H9 (cell line): ENCODE measurements around the gene CSNK2B. TPM values are rescaled to one million over a fixed set of nuclear protein-coding genes. Genes with fewer than 3 reads are reported as not detected.

Experiments used
- DNase-seq: peaks from one replicate; pipeline ENCODE4 v3.0.0-alpha.2; 2017
- H2AFZ ChIP-seq: one replicate; pipeline ENCODE4 v1.6.1; 2013; ENCODE audit warnings: mild to moderate bottlenecking, low read length, control low read depth, moderate library complexity
- H2AK5ac ChIP-seq: 2 replicates; pipeline ENCODE4 v1.6.1; 2013; ENCODE audit warnings: low read length, control low read depth, mixed read lengths; ENCODE audit not compliant: insufficient read length
- H2BK120ac ChIP-seq: one replicate; pipeline ENCODE4 v1.6.1; 2013; ENCODE audit warnings: low read depth, mild to moderate bottlenecking, low read length, control low read depth, inconsistent platforms; ENCODE audit not compliant: poor library complexity, severe bottlenecking
- H2BK12ac ChIP-seq: 2 replicates; pipeline ENCODE4 v1.6.1; 2013; ENCODE audit warnings: low read length, control low read depth, mixed read lengths, low read depth; ENCODE audit not compliant: insufficient read length
- H2BK15ac ChIP-seq: 2 replicates; pipeline ENCODE4 v1.6.1; 2013; ENCODE audit warnings: low read depth, low read length, control low read depth
- H2BK20ac ChIP-seq: one replicate; pipeline ENCODE4 v1.6.1; 2013; ENCODE audit warnings: low read depth, mild to moderate bottlenecking, low read length, control low read depth, inconsistent platforms; ENCODE audit not compliant: poor library complexity, severe bottlenecking
- H2BK5ac ChIP-seq: 2 replicates; pipeline ENCODE4 v1.6.1; 2013; ENCODE audit warnings: low read length, control low read depth, mixed read lengths; ENCODE audit not compliant: insufficient read length
- H3K14ac ChIP-seq: 2 replicates; pipeline ENCODE4 v1.6.1; 2013; ENCODE audit warnings: low read length, control low read depth; ENCODE audit not compliant: insufficient read depth
- H3K18ac ChIP-seq: 2 replicates; pipeline ENCODE4 v1.6.1; 2013; ENCODE audit warnings: low read depth, mild to moderate bottlenecking, mixed read lengths, low read length, control low read depth; ENCODE audit not compliant: insufficient read length
- H3K23ac ChIP-seq: 2 replicates; pipeline ENCODE4 v1.6.1; 2013; ENCODE audit warnings: low read length, control low read depth, mixed read lengths, low read depth; ENCODE audit not compliant: insufficient read length
- H3K23me2 ChIP-seq: 2 replicates; pipeline ENCODE4 v1.6.1; 2013; ENCODE audit warnings: low read depth, mild to moderate bottlenecking, mixed read lengths, low read length, control low read depth; ENCODE audit not compliant: insufficient read length, poor library complexity, severe bottlenecking
- H3K27ac ChIP-seq: 2 replicates; pipeline ENCODE4 v1.5.1; 2013; ENCODE audit warnings: low read length, control low read depth, mixed read lengths, low read depth; ENCODE audit not compliant: insufficient read length
- H3K27me3 ChIP-seq: 2 replicates; pipeline ENCODE4 v1.6.1; 2013; ENCODE audit warnings: low read length, control low read depth, inconsistent platforms; ENCODE audit not compliant: insufficient read depth
- H3K4ac ChIP-seq: 2 replicates; pipeline ENCODE4 v1.6.1; 2013; ENCODE audit warnings: low read depth, mild to moderate bottlenecking, control low read depth, inconsistent platforms, low read length, moderate library complexity
- H3K4me1 ChIP-seq: 2 replicates; pipeline ENCODE4 v1.6.1; 2013; ENCODE audit warnings: low read length, control low read depth, inconsistent platforms; ENCODE audit not compliant: insufficient read depth
- H3K4me2 ChIP-seq: 2 replicates; pipeline ENCODE4 v1.6.1; 2013; ENCODE audit warnings: low read length, control low read depth, mixed read lengths; ENCODE audit not compliant: insufficient read length, insufficient read depth
- H3K56ac ChIP-seq: 2 replicates; pipeline ENCODE4 v1.6.1; 2013; ENCODE audit warnings: low read depth, mild to moderate bottlenecking, mixed read lengths, low read length, control low read depth; ENCODE audit not compliant: insufficient read length
- H3K79me1 ChIP-seq: 2 replicates; pipeline ENCODE4 v1.6.1; 2013; ENCODE audit warnings: low read depth, mild to moderate bottlenecking, moderate library complexity, low read length, control low read depth, inconsistent platforms; ENCODE audit not compliant: insufficient read depth, poor library complexity, severe bottlenecking
- H3K79me2 ChIP-seq: 2 replicates; pipeline ENCODE4 v1.6.1; 2013; ENCODE audit warnings: low read length, control low read depth, inconsistent platforms; ENCODE audit not compliant: insufficient read depth
- H3K9ac ChIP-seq: 2 replicates; pipeline ENCODE4 v1.6.1; 2013; ENCODE audit warnings: low read length, control low read depth, mixed read lengths; ENCODE audit not compliant: insufficient read length; ENCODE audit errors: extremely low read depth
- H3K9me3 ChIP-seq: one replicate; pipeline ENCODE4 v1.6.1; 2013; ENCODE audit warnings: low read depth, low read length, inconsistent platforms; ENCODE audit not compliant: control insufficient read depth
- H3T11ph ChIP-seq: one replicate; pipeline ENCODE4 v1.6.1; 2013; ENCODE audit warnings: mild to moderate bottlenecking, low read length, control low read depth, inconsistent platforms
- H4K20me1 ChIP-seq: one replicate; pipeline ENCODE4 v1.6.1; 2013; ENCODE audit not compliant: control insufficient read depth, insufficient read length, insufficient read depth
- H4K5ac ChIP-seq: 2 replicates; pipeline ENCODE4 v1.6.1; 2013; ENCODE audit warnings: low read depth, mild to moderate bottlenecking, mixed read lengths, low read length, control low read depth; ENCODE audit not compliant: insufficient read length
- H4K8ac ChIP-seq: replicated peaks from 2 replicates; pipeline ENCODE4 v1.6.1; 2013; ENCODE audit warnings: low read length, control low read depth, mixed read lengths, low read depth; ENCODE audit not compliant: insufficient read length
- H4K91ac ChIP-seq: 2 replicates; pipeline ENCODE4 v1.6.1; 2013; ENCODE audit warnings: low read depth, mild to moderate bottlenecking, moderate library complexity, mixed read lengths, low read length, control low read depth; ENCODE audit not compliant: insufficient read length
- H3K27ac Mint-ChIP-seq, 3 experiments: 2 replicates in 2 of 3; 3 replicates in 1 of 3; pipeline ENCODE4 v1.8.0; 2020 to 2021; ENCODE audit warnings: mixed read lengths in 3 of 3, mild to moderate bottlenecking in 1 of 3, moderate library complexity in 1 of 3
- H3K27me3 Mint-ChIP-seq: 2 replicates; pipeline ENCODE4 v1.8.0; 2021; ENCODE audit warnings: low read depth, mild to moderate bottlenecking, moderate library complexity, mixed read lengths
- H3K36me3 Mint-ChIP-seq, 3 experiments: 2 replicates in 2 of 3; 3 replicates in 1 of 3; pipeline ENCODE4 v1.8.0; 2020 to 2021; ENCODE audit warnings: low read depth in 3 of 3, mixed read lengths in 3 of 3; ENCODE audit not compliant: insufficient read depth in 1 of 3
- H3K4me1 Mint-ChIP-seq, 2 experiments: 2 replicates each; pipeline ENCODE4 v1.8.0; 2020; ENCODE audit warnings: mixed read lengths in 2 of 2
- H3K4me3 Mint-ChIP-seq, 2 experiments: 2 replicates in 1 of 2; 3 replicates in 1 of 2; pipeline ENCODE4 v1.8.0; 2020 to 2021; ENCODE audit warnings: mild to moderate bottlenecking in 2 of 2, mixed read lengths in 2 of 2, moderate library complexity in 1 of 2
- H3K9me3 Mint-ChIP-seq, 2 experiments: 2 replicates in 1 of 2; 3 replicates in 1 of 2; pipeline ENCODE4 v1.8.0; 2020; ENCODE audit warnings: mild to moderate bottlenecking in 2 of 2, mixed read lengths in 2 of 2, moderate library complexity in 1 of 2
- WGBS: extraction: QIAGEN DNeasy Blood & Tissue Kit; methylation state at CpG from one replicate; pipeline ENCODE4 v1.1.7; 2013; ENCODE audit warnings: missing lambda C conversion rate, low lambda C conversion rate, mixed read lengths; ENCODE audit not compliant: insufficient read length; ENCODE audit errors: extremely low coverage; 5-methylcytosine and 5-hydroxymethylcytosine counted together
- total RNA-seq: library from RNA; stranded (reverse); gene quantifications from 2 replicates; pipeline ENCODE4 v1.2.1, GENCODE V29; 2021
- TF ChIP-seq, protein P1 (sequence below): fragments of 200-600 bp; sonication (generic); conservative IDR thresholded peaks from 3 replicates; pipeline ENCODE4 v1.8.0; 2021; ENCODE audit warnings: antibody characterized with exemption, mild to moderate bottlenecking

CSNK2B gene
- total RNA-seq, 1 experiment from 2014 or later: 187 TPM

DNA sequence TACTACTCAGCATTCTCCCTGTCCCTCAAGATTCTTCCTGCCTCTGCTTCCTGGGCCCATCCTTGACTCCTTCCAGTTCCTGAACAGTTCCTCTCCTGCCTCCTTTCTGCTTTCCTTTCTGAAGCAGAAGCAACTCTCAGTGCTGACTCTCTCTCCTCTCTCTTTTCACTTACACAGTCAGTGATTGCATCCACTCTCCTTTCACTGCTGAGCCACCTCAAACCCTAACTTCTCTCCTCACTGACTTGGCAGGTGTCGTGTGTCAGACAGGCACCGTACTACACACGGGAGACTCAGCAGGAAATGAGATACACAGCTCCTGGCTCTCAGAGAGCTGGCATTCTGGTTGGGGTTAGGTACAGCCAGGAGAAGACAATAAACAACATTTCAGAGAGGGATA lies 31.7 kb downstream of the CSNK2B start:
- Histone ChIP-seq H3K18ac (no peak overlapping the region), H3K23me2 (peaks cover 3% of the 10 kb centered on the region), H4K20me1 (no peaks in the 10 kb centered on the region), H3T11ph (no peak overlapping the region), H2BK15ac (no peak overlapping the region), H3K4me1 (peaks cover 4% of the 10 kb centered on the region; the same call in 1 of the 2 replicates), H2BK12ac (no peak overlapping the region), H3K56ac (no peak overlapping the region), H3K14ac (no peak overlapping the region), H3K23ac (no peak overlapping the region), H3K4ac (no peak overlapping the region), H2AFZ (no peak overlapping the region), H3K79me2 (peaks cover 2% of the 10 kb centered on the region; the same call in 1 of the 2 replicates), H2BK120ac (no peak overlapping the region), H2BK5ac (no peak overlapping the region), H2AK5ac (no peak overlapping the region), H4K8ac (no peak overlapping the region), H3K9me3 (no peaks in the 10 kb centered on the region), H4K91ac (no peak overlapping the region), H3K27me3 (no peaks in the 10 kb centered on the region), H3K79me1 (peaks cover 6% of the 10 kb centered on the region), H2BK20ac (no peak overlapping the region), H3K4me2 (no peak overlapping the region), H4K5ac (no peak overlapping the region), H3K9ac (no peak overlapping the region), H3K27ac (no peak overlapping the region)
- DNase-seq: no peak
- WGBS: no CpG with 5 or more reads among the region's 3 CpGs
- peaks cover 8 to 9% of the 10 kb centered on the region in 2 experiments for H3K4me1 Mint-ChIP-seq
- peaks cover 4 to 54% (median 25%) of the 10 kb centered on the region in 3 experiments; a peak in 6 of 7 replicates for H3K36me3 Mint-ChIP-seq
- no peaks in the 10 kb centered on the region; a peak in 1 of 5 replicates for H3K9me3 Mint-ChIP-seq
- no peak overlapping the region; a peak in 2 of 7 replicates for H3K27ac Mint-ChIP-seq
- TF ChIP-seq, protein P1, sequence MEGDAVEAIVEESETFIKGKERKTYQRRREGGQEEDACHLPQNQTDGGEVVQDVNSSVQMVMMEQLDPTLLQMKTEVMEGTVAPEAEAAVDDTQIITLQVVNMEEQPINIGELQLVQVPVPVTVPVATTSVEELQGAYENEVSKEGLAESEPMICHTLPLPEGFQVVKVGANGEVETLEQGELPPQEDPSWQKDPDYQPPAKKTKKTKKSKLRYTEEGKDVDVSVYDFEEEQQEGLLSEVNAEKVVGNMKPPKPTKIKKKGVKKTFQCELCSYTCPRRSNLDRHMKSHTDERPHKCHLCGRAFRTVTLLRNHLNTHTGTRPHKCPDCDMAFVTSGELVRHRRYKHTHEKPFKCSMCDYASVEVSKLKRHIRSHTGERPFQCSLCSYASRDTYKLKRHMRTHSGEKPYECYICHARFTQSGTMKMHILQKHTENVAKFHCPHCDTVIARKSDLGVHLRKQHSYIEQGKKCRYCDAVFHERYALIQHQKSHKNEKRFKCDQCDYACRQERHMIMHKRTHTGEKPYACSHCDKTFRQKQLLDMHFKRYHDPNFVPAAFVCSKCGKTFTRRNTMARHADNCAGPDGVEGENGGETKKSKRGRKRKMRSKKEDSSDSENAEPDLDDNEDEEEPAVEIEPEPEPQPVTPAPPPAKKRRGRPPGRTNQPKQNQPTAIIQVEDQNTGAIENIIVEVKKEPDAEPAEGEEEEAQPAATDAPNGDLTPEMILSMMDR: no peak
- no peak overlapping the region for H3K4me3 Mint-ChIP-seq
- H3K27me3 Mint-ChIP-seq: no peaks in the 10 kb centered on the region; the same call in 1 of the 2 replicates
